MM.1S (cell line): ENCODE measurements around the gene TAF1A.

ENCODE experiments used
- DNase-seq: peaks from one replicate; pipeline ENCODE4 v3.0.0-alpha.2; 2015
- H2AFZ ChIP-seq: fragments of 300-600 bp; sonication (generic); 2 replicates; pipeline ENCODE4 v1.6.0; 2016; ENCODE audit warnings: antibody characterized with exemption, low read length
- H3F3A ChIP-seq: fragments of 300-600 bp; sonication (generic); 2 replicates; pipeline ENCODE4 v1.6.1; 2016; ENCODE audit warnings: mild to moderate bottlenecking, antibody characterized with exemption, low read length, moderate library complexity, mixed read lengths; ENCODE audit not compliant: insufficient read depth
- H3K27ac ChIP-seq: fragments of 300-600 bp; sonication (generic); 2 replicates; pipeline ENCODE4 v1.5.1; 2016; ENCODE audit warnings: mild to moderate bottlenecking, low read length
- H3K27me3 ChIP-seq: fragments of 300-600 bp; sonication (generic); replicated peaks from 2 replicates; pipeline ENCODE4 v1.6.0; 2016; ENCODE audit warnings: low read length; ENCODE audit not compliant: insufficient read depth
- H3K36me3 ChIP-seq: fragments of 300-600 bp; sonication (generic); replicated peaks from 2 replicates; pipeline ENCODE4 v1.6.1; 2016; ENCODE audit warnings: mild to moderate bottlenecking, low read length, mixed read lengths; ENCODE audit not compliant: insufficient read depth
- H3K4me1 ChIP-seq: fragments of 300-600 bp; sonication (generic); 2 replicates; pipeline ENCODE4 v1.6.1; 2016; ENCODE audit warnings: low read length, mixed read lengths
- H3K4me2 ChIP-seq: fragments of 300-600 bp; sonication (generic); 2 replicates; pipeline ENCODE4 v1.6.0; 2016; ENCODE audit warnings: low read depth, low read length
- H3K4me3 ChIP-seq: fragments of 300-600 bp; sonication (generic); 2 replicates; pipeline ENCODE4 v1.5.1; 2016; ENCODE audit warnings: low read length, mixed read lengths
- H3K79me2 ChIP-seq: fragments of 300-600 bp; sonication (generic); 2 replicates; pipeline ENCODE4 v1.6.1; 2016; ENCODE audit warnings: mixed run types, low read length, mixed read lengths
- H3K9ac ChIP-seq: fragments of 300-600 bp; sonication (generic); 2 replicates; pipeline ENCODE4 v1.6.1; 2016; ENCODE audit warnings: low read length, mixed read lengths
- H3K9me2 ChIP-seq: fragments of 300-600 bp; sonication (generic); replicated peaks from 2 replicates; pipeline ENCODE4 v1.6.1; 2016; ENCODE audit warnings: mild to moderate bottlenecking, low read length, mixed read lengths; ENCODE audit not compliant: insufficient read depth
- H3K9me3 ChIP-seq: fragments of 300-600 bp; sonication (generic); replicated peaks from 2 replicates; pipeline ENCODE4 v1.6.1; 2016; ENCODE audit warnings: mild to moderate bottlenecking, low read length, mixed read lengths; ENCODE audit not compliant: insufficient read depth
- H4K20me1 ChIP-seq: fragments of 300-600 bp; sonication (generic); 2 replicates; pipeline ENCODE4 v1.6.1; 2016; ENCODE audit warnings: mild to moderate bottlenecking, low read length, moderate library complexity, mixed read lengths; ENCODE audit not compliant: insufficient read depth
- EZH2 ChIP-seq: fragments of 300-600 bp; sonication (generic); optimal IDR thresholded peaks from 2 replicates; pipeline ENCODE3; 2017; ENCODE audit warnings: low read depth, mild to moderate bottlenecking, antibody characterized with exemption, low read length, mixed read lengths
- EZH2phosphoT487 ChIP-seq: fragments of 300-600 bp; sonication (generic); IDR thresholded peaks from 2 replicates; pipeline ENCODE4 v1.6.1; 2018; ENCODE audit warnings: antibody characterized with exemption, low read length
- TF ChIP-seq, protein P1 (sequence below): fragments of 300-600 bp; sonication (generic); IDR thresholded peaks from 2 replicates; pipeline ENCODE4 v1.5.1; 2016; ENCODE audit warnings: antibody characterized with exemption, low read length, mixed read lengths

The TAF1A gene

GRCh38 chr1:222583079-222583478 is 6.7 kb downstream of the TAF1A start:
- Histone ChIP-seq H3K4me3 (no peak overlapping the region), H3K36me3 (peaks cover 6% of the 10 kb centered on the region; the same call in 1 of the 2 replicates), H3K4me1 (peaks cover 19% of the 10 kb centered on the region), H4K20me1 (no peaks in the 10 kb centered on the region), H3K9me2 (no peaks in the 10 kb centered on the region), H3K4me2 (peak overlapping the region; percentile 44), H3F3A (peaks cover 14% of the 10 kb centered on the region), H2AFZ (no peak overlapping the region), H3K79me2 (peaks cover 5% of the 10 kb centered on the region), H3K9ac (no peak overlapping the region), H3K27ac (peak overlapping the region; percentile 15; the same call in 1 of the 2 replicates), H3K9me3 (no peaks in the 10 kb centered on the region), H3K27me3 (no peaks in the 10 kb centered on the region)
- no peak for TF ChIP-seq EZH2phosphoT487
- no peak for TF ChIP-seq EZH2
- TF ChIP-seq, protein P1, sequence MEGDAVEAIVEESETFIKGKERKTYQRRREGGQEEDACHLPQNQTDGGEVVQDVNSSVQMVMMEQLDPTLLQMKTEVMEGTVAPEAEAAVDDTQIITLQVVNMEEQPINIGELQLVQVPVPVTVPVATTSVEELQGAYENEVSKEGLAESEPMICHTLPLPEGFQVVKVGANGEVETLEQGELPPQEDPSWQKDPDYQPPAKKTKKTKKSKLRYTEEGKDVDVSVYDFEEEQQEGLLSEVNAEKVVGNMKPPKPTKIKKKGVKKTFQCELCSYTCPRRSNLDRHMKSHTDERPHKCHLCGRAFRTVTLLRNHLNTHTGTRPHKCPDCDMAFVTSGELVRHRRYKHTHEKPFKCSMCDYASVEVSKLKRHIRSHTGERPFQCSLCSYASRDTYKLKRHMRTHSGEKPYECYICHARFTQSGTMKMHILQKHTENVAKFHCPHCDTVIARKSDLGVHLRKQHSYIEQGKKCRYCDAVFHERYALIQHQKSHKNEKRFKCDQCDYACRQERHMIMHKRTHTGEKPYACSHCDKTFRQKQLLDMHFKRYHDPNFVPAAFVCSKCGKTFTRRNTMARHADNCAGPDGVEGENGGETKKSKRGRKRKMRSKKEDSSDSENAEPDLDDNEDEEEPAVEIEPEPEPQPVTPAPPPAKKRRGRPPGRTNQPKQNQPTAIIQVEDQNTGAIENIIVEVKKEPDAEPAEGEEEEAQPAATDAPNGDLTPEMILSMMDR, result no peak
- DNase-seq, result peak; percentile 69

DNA sequence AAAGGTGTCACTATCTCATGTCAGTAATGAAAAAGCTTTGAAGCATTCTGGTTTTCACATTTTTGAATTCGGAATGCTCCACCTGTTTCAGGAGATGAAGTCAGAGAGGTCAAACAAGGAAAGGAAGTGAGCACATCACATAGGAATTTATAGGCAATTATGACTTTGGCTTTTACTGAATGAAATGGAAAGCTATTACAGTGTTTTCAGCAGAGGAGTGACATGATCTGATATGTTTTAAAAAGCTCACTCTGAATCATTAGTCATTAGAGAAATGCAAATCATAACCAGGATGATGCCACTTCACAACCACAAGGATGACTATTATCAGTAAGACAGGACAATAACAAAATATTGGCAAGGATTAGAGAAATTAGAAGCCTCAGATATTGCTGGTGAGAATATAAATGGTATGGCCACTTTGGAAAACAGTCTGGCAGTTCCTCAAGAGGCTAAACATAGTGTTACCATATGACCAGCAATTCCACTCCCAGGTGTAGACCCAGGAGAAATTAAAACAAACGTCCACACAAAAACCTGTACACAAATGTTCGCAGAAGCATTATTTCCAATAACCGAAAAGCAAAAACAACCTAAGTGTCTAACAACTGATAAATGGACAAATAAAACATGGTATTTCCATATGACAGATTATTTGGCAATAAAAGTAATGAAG is 7.5 kb downstream of the TAF1A start:
- no peaks in the 10 kb centered on the region for H4K20me1 ChIP-seq
- no peak overlapping the region for H2AFZ ChIP-seq
- TF ChIP-seq EZH2phosphoT487, result no peak
- no peak for TF ChIP-seq EZH2
- TF ChIP-seq, protein P1, result no peak
- peak overlapping the region; percentile 44; the same call in 1 of the 2 replicates for H3K4me2 ChIP-seq
- H3F3A ChIP-seq, result peaks cover 14% of the 10 kb centered on the region
- H3K9me2 ChIP-seq, result no peaks in the 10 kb centered on the region
- H3K79me2 ChIP-seq, result peaks cover 4% of the 10 kb centered on the region; the same call in 1 of the 2 replicates
- no peaks in the 10 kb centered on the region for H3K27me3 ChIP-seq
- H3K27ac ChIP-seq, result no peak overlapping the region
- no peak for DNase-seq
- no peak overlapping the region for H3K9ac ChIP-seq
- peaks cover 6% of the 10 kb centered on the region; the same call in 1 of the 2 replicates for H3K36me3 ChIP-seq
- no peaks in the 10 kb centered on the region for H3K9me3 ChIP-seq
- peaks cover 19% of the 10 kb centered on the region for H3K4me1 ChIP-seq
- H3K4me3 ChIP-seq, result no peak overlapping the region

- TF ChIP-seq EZH2 (no peak), EZH2phosphoT487 (no peak)
- TF ChIP-seq, protein P1, result no peak
- Histone ChIP-seq H3K27ac (no peak overlapping the region), H3K36me3 (0 out of 2 replicates have a peak, but pooled peaks cover 3% of the 10 kb centered on the region), H3K4me1 (peaks cover 19% of the 10 kb centered on the region), H3K9me2 (no peaks in the 10 kb centered on the region), H4K20me1 (no peaks in the 10 kb centered on the region), H3K9me3 (no peaks in the 10 kb centered on the region), H3F3A (peaks cover 14% of the 10 kb centered on the region), H3K4me3 (no peak overlapping the region), H3K79me2 (no peaks in the 10 kb centered on the region; the same call in 1 of the 2 replicates), H2AFZ (no peak overlapping the region), H3K27me3 (no peaks in the 10 kb centered on the region), H3K4me2 (no peak overlapping the region), H3K9ac (no peak overlapping the region)
- no peak for DNase-seq
Measured at GRCh38 chr1:222579316-222579715, 10.4 kb downstream of the TAF1A start.
